ENCODE results near the gene SLC15A5.

The SLC15A5 gene

GRCh38 chr12:16260206-16260605 lies 17.3 kb downstream of the SLC15A5 start:
- DNase-seq (ENCODE audit: low read depth): no peak

- DNase-seq (ENCODE audit: low read depth): no peak
These were observed 18.5 kb downstream of the SLC15A5 start for GRCh38 chr12:16258963-16259362.

- no peak for DNase-seq (ENCODE audit: low read depth)
These were observed 31.2 kb downstream of the SLC15A5 start for GRCh38 chr12:16246264-16246663.

GRCh38 chr12:16245209-16245608 lies 32.3 kb downstream of the SLC15A5 start:
- DNase-seq (ENCODE audit: low read depth): no peak

- DNase-seq (ENCODE audit: low read depth): no peak
These were observed 33.7 kb downstream of the SLC15A5 start for GRCh38 chr12:16243487-16244412.

GRCh38 chr12:16241346-16241745 lies 36.1 kb downstream of the SLC15A5 start:
- DNase-seq (ENCODE audit: low read depth): no peak

- no peak for DNase-seq (ENCODE audit: low read depth)
These were observed 38.8 kb downstream of the SLC15A5 start for GRCh38 chr12:16238661-16239060.

- no peak for DNase-seq (ENCODE audit: low read depth)
These were observed 47.8 kb downstream of the SLC15A5 start for GRCh38 chr12:16229676-16230075.

GRCh38 chr12:16228067-16228466 lies 49.4 kb downstream of the SLC15A5 start:
- no peak for DNase-seq (ENCODE audit: low read depth)

GRCh38 chr12:16225692-16226091 lies 51.8 kb downstream of the SLC15A5 start:
- no peak for DNase-seq (ENCODE audit: low read depth)

- no peak for DNase-seq (ENCODE audit: low read depth)
These were observed 53.3 kb downstream of the SLC15A5 start for GRCh38 chr12:16224196-16224595.

- DNase-seq (ENCODE audit: low read depth): no peak
These were observed 55.7 kb downstream of the SLC15A5 start for GRCh38 chr12:16221776-16222175.

- DNase-seq (ENCODE audit: low read depth): no peak
These were observed 57.4 kb downstream of the SLC15A5 start for GRCh38 chr12:16220120-16220519.

- no peak for DNase-seq (ENCODE audit: low read depth)
These were observed 58.3 kb downstream of the SLC15A5 start for GRCh38 chr12:16218934-16219751.

GRCh38 chr12:16218234-16218633 lies 59.3 kb downstream of the SLC15A5 start:
- no peak for DNase-seq (ENCODE audit: low read depth)

GRCh38 chr12:16211731-16212130 lies 65.8 kb downstream of the SLC15A5 start:
- no peak for DNase-seq (ENCODE audit: low read depth)

- no peak for DNase-seq (ENCODE audit: low read depth)
These were observed 78.6 kb downstream of the SLC15A5 start for GRCh38 chr12:16198884-16199283.

GRCh38 chr12:16197600-16197999 lies 79.9 kb downstream of the SLC15A5 start:
- no peak for DNase-seq (ENCODE audit: low read depth)

GRCh38 chr12:16189849-16190248 lies 87.6 kb downstream of the SLC15A5 start:
- no peak for DNase-seq (ENCODE audit: low read depth)

GRCh38 chr12:16187660-16188059 lies 89.8 kb downstream of the SLC15A5 start:
- no peak for DNase-seq (ENCODE audit: low read depth)

- DNase-seq (ENCODE audit: low read depth): no peak
These were observed 92.8 kb downstream of the SLC15A5 start for GRCh38 chr12:16184681-16185080.

- no peak for DNase-seq (ENCODE audit: low read depth)
These were observed 93.9 kb downstream of the SLC15A5 start for GRCh38 chr12:16183541-16183940.

- no peak for DNase-seq (ENCODE audit: low read depth)
These were observed 101.6 kb downstream of the SLC15A5 start for GRCh38 chr12:16175840-16176239.

Data from stimulated activated CD8-positive, alpha-beta memory T cell treated with anti-CD3 and anti-CD28 coated beads, Interleukin-4, amount 100 ng/mL, for 24 hours (primary cell).